C1 segment of cervical spinal cord (tissue), 14 donors: ENCODE results near the gene USP9X.
"Not testable (repeated sequence)": the region's sequence is repeated elsewhere in the genome, so short reads cannot be mapped to it uniquely, and the experiment has no call there.

ENCODE experiments used
- DNase-seq, 14 donors: peaks; one replicate each; lab custom pipeline; 2025; lab: John Stamatoyannopoulos, UW

The USP9X gene

GRCh38 chrX:41184312-41184711 lies 99.1 kb downstream of the USP9X start:
- DNase-seq, result no peak

GRCh38 chrX:41186946-41187345 lies 101.7 kb downstream of the USP9X start:
- not testable (repeated sequence) for DNase-seq

- peak in 1 of 14 donors; percentile 0 for DNase-seq
These were observed 103.9 kb downstream of the USP9X start for GRCh38 chrX:41189156-41189555.

- no peak for DNase-seq
These were observed 107.6 kb downstream of the USP9X start for GRCh38 chrX:41192880-41193279.

GRCh38 chrX:41198410-41198809 lies 113.2 kb downstream of the USP9X start:
- DNase-seq, result no peak

- no peak for DNase-seq
These were observed 115.5 kb downstream of the USP9X start for GRCh38 chrX:41200785-41201184.

- no peak for DNase-seq
These were observed 124.6 kb downstream of the USP9X start for GRCh38 chrX:41209853-41210252.

GRCh38 chrX:41224605-41225004 lies 139.4 kb downstream of the USP9X start:
- DNase-seq, result no peak

GRCh38 chrX:41233988-41234387 lies 148.7 kb downstream of the USP9X start:
- DNase-seq, result no peak

GRCh38 chrX:41234471-41234870 lies 149.2 kb downstream of the USP9X start:
- DNase-seq, result not testable (repeated sequence)

- no peak for DNase-seq
These were observed 149.7 kb downstream of the USP9X start for GRCh38 chrX:41234962-41235361.

GRCh38 chrX:41236629-41237028 lies 151.4 kb downstream of the USP9X start:
- no peak for DNase-seq

GRCh38 chrX:41240509-41240908 lies 155.3 kb downstream of the USP9X start:
- no peak for DNase-seq

GRCh38 chrX:41241962-41242361 lies 156.7 kb downstream of the USP9X start:
- no peak for DNase-seq

- DNase-seq, result no peak
These were observed 160.4 kb downstream of the USP9X start for GRCh38 chrX:41245641-41246040.

GRCh38 chrX:41250867-41251266 lies 165.6 kb downstream of the USP9X start:
- no peak for DNase-seq

GRCh38 chrX:41257801-41258200 lies 172.6 kb downstream of the USP9X start:
- no peak for DNase-seq

- DNase-seq, result no peak
These were observed 173.0 kb downstream of the USP9X start for GRCh38 chrX:41258226-41258625.

GRCh38 chrX:41258871-41259270 lies 173.6 kb downstream of the USP9X start:
- DNase-seq, result no peak

GRCh38 chrX:41259516-41259915 lies 174.3 kb downstream of the USP9X start:
- no peak for DNase-seq

GRCh38 chrX:41265615-41266014 lies 180.4 kb downstream of the USP9X start:
- DNase-seq, result peak in 3 of 14 donors; percentile 0 to 19 (median 3)

- no peak for DNase-seq
These were observed 188.4 kb downstream of the USP9X start for GRCh38 chrX:41273638-41274037.

GRCh38 chrX:41275661-41276609 lies 190.7 kb downstream of the USP9X start:
- peak; percentile 2 to 68 (median 31) for DNase-seq
